GM18517 (cell line): ENCODE data around the gene TBC1D25.
A peak's percentile ranks its signal among the peaks of the same experiment; 100 is the strongest.
"Not testable (repeated sequence)": the region's sequence is repeated elsewhere in the genome, so short reads cannot be mapped to it uniquely, and the experiment has no call there.

ENCODE experiments used
- ATAC-seq: cut with Tn5 transposase; IDR thresholded peaks from one replicate; pipeline ENCODE4 v1.9.1; 2021; ENCODE audit warnings: mild to moderate bottlenecking, moderate library complexity; ENCODE audit not compliant: unreplicated experiment

Gene TBC1D25

DNA sequence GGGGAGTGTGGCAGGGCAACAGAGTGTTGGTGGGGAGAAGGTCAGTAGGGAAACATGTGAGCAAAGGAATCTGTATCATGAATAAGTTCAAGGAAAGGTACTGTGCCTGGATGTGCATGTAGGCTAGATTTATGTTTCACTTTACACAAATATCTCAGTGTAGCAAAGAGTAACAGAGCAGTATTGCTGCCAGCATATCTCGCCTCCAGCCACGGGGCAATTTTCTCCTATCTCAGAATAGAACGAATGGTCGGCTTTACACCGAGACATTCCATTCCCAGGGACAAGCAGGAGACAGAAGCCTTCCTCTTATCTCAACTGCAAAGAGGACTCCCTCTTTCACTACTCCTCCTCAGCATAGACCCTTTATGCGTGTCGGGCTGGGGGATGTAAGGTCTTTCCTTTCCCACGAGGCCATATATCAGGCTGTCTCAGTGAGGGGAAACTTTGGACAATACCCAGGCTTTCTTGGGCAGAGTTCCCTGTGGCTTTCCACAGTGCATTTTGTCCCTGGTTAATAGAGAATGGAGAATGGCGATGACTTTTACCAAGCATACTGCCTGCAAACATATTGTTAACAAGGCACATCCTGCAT lies 16.3 kb downstream of the TBC1D25 start:
- not testable (repeated sequence) for ATAC-seq

DNA sequence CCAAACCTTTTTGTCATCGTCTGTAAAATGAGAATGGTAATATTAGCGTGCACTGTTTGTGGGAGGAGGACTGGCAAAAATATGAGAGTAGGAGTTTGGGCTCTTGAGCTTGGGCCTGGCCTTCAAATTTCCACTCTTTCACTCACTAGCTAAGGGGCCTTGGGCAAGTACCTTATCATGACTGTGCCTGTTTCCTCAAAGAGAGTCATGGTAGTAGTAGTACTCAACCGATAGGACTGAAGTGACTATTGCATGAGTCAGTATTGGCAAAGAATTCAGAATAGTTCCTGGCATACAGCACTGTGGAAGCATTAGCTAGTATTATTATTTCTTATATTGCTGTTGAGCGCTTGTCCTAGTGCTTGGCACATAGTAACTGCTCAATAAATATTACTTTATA lies 18.8 kb downstream of the TBC1D25 start:
- no peak for ATAC-seq

DNA sequence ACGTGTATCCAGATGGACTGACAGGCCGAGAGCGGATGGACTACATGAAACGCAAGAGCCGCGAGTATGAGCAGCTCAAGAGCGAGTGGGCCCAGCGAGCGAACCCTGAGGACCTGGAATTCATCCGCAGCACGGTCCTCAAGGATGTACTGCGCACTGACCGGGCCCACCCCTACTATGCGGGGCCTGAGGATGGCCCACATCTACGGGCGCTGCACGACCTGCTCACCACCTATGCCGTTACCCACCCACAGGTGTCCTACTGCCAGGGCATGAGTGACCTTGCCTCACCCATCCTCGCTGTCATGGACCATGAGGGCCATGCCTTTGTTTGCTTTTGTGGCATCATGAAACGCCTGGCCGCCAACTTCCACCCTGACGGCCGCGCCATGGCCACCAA lies 20.1 kb downstream of the TBC1D25 start:
- ATAC-seq = no peak

DNA sequence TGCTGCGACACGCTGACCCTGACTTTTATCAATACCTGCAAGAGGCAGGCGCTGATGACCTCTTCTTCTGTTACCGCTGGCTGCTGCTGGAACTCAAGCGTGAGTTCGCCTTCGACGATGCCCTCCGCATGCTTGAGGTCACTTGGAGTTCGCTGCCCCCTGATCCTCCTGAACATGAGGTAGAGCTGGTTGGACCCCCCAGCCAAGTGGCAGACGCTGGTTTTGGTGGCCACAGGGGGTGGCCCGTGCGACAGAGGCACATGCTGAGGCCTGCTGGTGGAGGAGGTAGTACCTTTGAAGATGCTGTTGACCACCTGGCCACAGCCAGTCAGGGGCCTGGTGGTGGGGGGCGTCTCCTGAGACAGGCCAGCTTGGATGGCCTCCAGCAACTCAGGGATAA lies 20.5 kb downstream of the TBC1D25 start:
- ATAC-seq = no peak

DNA sequence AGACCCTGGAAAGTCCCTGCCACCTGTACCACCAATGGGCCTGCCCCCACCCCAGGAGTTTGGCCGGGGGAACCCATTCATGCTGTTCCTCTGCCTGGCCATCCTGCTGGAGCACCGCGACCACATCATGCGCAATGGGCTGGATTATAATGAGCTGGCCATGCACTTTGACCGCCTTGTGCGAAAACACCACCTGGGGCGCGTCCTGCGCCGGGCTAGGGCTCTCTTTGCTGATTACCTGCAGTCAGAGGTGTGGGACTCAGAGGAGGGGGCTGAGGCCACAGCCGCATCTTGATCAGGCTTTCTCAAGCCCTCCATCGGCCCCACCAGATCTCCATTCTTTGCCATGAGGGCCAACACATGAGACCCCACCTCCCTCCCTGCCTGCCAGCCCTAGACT lies 21.2 kb downstream of the TBC1D25 start:
- no peak for ATAC-seq

DNA sequence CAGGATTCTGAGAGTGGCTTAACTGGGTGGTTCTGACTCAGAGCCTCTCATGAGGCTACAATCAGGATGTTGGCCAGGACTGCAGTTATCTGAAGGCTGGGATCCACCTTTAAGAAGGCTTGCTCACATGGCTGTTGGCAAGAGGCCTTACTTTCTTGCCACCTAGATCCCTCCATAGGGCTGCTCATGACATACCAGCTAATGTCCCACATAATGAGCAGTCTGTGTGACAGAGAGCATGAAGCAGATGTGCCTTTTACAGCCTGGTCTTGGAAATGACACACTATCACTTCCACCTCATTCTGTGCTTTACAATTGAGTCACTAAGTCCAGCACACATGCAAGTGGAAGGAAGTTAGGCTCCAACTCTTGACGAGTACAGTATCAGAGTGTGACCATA lies 30.4 kb downstream of the TBC1D25 start:
- peak; percentile 43 for ATAC-seq

DNA sequence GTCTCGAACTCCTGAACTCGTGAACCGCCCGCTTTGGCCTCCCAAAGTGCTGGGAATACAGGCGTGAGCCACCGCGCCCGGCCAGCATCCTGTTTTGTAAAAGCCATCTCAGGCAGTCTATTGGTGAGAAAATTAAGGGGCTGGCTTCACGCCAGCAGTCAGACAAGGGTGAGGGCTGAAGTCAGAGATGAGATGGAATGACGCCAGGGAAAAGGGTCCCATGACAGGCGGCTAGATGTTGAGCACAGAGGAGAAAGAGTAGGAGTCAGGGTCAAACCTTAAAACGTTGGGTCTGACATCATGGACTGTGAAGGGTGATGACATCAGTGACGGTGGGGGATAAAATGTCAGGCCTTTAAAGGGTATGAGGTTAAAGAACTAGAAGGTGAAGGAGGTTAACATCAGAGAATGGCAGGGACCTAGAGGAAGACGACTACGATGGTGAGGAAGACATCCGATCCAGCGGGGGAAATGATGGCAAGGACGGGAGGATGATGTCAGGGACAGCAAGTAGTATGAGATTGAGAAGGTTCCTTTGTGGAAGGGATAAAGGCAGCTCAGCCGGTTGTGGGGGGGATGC lies 34.3 kb downstream of the TBC1D25 start:
- no peak for ATAC-seq

DNA sequence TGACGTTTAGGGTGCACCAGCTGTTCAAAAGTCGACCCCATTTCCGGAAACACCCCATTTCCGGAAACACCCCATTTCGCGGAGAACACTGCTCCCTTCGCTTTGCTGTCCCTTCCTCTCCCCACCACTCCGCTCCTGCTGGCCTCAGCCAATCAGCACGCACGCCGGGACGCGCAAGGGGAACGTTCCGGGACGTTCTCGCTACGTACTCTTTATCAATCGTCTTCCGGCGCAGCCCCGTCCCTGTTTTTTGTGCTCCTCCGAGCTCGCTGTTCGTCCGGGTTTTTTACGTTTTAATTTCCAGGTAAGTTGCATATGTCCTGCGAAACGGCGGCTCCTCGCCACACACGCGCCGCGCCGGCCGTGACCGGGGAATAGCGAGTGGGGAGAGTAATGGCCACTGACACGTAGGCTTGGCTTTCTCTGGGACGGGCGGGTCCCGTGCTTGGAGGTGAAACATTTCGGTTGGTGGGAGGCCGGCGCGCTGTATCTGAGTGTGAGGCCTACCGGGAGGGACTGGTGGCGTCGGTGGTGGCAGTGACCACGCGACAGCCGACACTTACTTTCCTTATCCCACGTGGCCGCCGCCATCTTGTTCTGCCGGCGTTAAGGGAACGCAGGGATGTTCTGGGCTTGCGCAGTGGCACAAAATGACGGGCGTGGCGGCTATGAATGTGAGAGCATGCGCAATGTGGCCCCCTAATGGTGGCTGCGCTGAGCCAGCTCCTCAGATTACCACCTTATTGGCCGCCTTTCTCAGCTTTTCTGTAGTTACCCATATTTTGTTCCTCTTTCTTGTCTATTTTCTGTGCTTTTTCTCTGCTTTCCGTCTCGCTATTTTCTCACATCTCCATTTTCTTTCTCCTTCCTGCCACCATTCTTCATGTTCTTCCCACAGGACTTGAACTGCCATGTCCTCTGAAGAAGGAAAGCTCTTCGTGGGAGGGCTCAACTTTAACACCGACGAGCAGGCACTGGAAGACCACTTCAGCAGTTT lies 35.1 kb downstream of the TBC1D25 start, which contains the start of gene RBM3:
TSS of gene RBM3 (plus strand) at position 215 of the 997 bp plus-strand sequence. CDS start at position 912, 697 bp downstream.
- ATAC-seq = peak; percentile 64

DNA sequence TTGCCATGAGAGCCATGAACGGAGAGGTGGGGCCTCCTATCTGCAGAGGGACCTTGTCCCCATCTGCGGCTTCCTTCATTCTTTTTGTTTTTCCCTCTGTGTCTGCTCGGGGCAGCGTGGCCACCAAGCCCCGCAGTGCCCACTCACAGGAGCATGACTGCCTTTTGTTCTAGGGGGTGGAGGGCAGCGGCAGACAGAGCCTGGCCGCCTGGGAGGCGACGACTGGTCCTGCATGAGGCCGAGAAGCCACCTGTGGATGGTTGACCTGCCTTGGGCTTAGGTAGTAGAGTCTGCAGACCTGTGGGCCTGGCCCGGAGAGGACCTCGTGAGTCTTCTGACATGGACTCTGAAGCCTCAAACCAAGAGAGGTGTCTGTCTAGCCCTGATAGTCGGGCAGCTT lies 36.1 kb downstream of the TBC1D25 start:
- ATAC-seq = no peak

DNA sequence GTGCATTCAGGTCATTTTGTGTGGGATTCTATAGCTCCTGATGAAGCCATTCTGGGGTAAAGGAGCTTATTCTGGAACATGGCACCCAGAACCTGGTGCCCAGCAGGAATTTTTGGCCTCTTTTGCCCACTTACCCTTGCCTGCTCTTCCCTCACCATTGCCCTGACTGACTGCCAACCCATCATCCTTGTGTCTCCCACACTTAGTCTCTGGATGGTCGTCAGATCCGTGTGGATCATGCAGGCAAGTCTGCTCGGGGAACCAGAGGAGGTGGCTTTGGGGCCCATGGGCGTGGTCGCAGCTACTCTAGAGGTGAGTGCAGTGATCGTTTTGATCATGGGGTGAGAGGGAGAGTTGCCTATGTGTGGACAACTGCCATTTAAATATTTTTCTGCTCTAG lies 36.6 kb downstream of the TBC1D25 start:
- no peak for ATAC-seq

DNA sequence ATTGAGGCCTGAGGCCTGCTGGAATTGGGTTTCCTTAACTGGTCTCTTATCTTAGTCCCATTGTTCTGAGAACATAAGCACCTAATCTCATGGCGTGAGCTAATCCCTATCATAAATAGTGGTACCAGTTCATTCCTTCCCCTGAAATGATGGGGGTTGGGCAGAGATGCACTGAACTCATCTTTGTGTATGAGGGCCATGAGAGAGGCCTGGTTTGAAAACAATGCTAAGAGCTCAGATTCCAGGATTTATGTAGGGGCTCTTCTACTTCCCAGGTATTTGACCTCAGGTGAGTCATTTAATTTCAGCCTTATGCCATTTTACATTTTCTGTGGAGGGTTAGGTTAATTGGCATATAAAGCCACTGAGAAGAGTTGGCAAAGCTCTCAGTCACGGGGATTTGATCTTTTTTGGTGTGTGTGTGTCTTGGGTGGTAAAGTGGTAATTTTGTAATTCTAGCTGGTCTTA lies 39.2 kb downstream of the TBC1D25 start:
- ATAC-seq = no peak

DNA sequence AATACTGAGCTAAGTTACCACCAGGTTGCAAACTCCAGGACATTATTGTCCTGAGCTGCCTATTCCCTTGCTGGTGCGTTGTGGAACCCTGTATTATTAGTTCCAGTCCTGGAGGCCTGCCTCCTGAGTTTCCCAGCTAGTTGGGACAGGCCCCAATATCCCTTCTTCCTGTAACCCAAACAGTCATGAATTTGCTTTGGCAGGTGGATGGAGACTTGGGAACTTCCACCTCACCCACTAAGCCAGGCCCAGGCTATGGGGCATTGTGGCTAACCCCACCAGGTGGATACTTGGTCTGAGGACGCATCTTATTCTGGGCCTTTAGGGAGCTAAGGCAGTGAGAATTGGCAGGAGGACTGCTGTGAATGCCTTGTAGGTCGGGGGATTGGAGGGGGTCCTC lies 39.7 kb downstream of the TBC1D25 start:
- no peak for ATAC-seq

DNA sequence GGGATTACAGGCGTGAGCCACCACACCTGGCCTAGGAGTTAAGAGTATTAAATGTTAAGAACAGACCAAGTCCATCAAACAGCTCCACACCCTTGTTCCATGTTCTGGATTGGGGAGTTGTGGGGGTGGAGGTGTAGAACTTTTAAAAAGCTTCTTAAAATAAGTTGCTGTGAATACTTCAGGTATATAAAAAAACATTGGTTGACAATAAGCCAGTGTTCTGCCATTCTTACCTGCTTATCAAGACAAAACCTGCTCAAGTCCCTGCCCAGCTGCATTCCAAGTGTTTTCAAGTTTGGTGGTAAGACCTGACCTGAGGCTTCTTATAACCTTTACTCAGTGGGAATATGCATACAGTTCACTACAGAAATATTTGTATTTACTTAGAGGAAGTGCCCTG lies 41.1 kb downstream of the TBC1D25 start:
- ATAC-seq = no peak

DNA sequence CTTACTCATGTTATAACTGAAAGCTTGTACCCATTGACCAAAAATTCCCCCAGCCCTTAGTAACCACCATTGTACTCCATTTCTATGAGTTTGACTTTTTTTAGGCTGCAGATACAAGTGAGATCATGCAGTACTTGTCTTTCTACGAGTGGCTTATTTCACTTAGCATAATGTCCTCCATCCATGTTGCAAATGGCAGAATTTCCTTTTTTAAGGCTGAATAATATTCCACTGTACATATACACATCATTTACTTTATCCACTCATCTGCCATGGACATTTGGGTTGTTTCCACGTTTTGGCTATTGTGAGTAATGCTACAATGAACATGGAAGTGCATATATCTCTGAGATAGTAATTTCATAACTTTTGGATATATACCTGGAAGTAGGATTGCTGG lies 45.2 kb downstream of the TBC1D25 start:
- no peak for ATAC-seq

DNA sequence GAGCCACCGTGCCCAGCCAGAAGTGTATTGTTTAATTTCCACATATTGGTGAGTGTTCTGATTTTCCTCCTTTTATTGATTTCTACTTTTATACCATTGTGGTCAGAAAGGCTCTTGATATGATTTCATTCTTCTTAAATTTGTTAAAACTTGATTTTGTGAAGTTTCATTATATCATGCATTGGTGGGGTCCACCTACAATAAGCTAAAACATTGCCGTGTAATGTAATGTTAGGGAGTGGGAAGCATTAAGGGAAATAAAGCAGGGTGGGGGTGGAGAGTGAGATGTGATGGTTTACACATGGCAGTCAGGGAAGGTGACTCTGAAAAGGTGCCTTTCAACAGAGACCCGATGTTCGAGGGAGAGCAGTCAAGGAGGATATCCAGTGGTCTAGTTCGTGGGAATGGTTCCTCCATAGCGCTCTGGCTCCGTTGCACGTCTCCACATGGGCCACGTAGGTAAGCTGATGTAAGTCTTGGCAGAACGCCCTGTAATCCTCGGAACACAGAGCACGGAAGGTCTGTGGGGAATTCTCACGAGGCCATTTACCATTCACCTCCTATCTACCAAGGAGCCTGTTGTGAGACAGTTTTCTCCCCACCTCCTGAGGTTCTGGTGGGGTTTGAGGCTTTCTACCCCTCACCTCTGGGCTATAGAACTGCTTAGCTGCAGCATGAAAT lies 50.1 kb downstream of the TBC1D25 start:
- ATAC-seq = no peak

DNA sequence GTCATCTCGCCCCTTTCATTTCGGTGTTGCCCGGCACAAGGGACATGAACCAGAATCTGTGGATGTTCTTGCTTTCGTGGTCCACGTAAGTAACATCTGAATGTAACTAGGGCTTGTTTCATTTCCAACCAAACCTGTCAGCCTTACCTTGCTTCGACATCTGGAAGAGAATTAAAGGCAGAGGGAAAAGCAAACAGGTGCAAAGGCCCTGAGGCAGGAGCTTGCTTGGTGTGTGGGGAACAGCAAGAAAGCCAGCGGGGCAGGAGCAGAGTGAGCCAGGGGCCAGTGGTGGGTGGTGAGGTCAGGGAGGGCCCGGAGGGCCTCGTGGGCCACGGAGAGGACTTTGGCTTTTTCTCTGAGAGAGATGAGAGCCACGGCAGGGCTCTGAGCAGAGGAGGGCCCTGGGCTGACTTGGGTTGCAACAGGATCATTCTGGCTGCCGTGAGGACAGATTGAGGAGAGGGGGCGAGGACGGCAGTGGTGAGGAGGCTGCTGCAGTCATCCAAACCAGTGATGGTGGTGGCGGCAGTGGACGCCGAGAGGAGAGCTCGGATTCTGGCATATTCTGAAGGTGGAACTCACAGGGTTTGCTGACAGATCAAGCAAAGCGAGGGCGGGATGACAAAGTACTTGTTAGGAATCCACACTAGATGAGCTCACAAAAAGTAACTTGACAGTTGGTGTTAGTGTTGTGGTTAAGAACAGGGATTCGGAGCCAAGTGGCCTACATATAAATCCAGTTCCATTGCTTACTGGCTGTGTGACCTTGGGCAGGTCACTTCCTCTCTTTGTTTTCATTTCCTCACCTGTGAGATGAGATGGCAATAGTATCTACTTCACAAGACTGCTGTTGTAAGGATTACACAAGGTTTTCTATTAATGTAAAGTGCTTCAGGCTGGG lies 50.9 kb downstream of the TBC1D25 start:
- no peak for ATAC-seq

DNA sequence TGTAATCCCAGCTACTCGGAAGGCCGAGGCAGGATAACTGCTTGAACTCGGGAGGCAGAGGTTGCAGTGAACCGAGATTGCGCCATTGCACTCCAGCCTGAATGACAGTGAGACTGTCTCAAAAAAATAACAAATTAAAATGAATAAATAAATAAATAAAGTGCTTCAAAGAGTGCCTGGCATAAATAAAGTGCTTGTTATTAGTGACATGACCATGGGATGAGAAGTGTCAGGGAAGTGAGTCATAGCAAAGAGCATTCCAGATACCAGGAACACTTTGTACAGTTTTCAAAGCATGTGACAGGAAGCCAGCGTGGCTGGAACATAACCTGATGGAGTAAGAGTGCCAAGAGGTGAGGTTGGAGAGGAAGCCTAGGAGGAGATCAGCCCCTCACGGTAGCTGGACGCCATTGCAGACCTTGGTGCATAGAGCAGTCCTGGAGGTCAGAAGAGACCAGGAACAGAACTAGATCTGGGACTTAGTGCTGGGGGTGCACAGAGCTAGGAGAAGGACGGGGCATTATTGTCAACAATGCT lies 51.8 kb downstream of the TBC1D25 start:
- no peak for ATAC-seq

DNA sequence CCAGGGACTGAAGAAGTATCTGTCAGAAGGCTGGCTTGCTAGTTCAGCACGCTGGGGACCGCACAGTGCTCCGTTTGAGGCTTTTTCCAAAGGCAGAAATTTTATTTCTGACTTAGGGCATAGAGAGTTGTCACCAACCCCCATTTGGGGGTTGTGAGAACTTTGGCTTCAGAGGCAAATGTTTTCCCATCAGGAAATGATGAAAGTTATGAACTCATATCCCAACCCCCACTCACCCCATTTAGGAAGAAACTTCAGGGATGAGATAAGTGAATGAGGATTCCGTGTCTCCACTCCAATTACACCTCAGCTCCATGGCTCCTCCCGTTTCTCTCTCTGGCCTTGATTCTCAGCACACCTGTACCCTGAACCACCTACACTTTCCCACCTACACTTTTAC lies 53.5 kb downstream of the TBC1D25 start:
- ATAC-seq = no peak

DNA sequence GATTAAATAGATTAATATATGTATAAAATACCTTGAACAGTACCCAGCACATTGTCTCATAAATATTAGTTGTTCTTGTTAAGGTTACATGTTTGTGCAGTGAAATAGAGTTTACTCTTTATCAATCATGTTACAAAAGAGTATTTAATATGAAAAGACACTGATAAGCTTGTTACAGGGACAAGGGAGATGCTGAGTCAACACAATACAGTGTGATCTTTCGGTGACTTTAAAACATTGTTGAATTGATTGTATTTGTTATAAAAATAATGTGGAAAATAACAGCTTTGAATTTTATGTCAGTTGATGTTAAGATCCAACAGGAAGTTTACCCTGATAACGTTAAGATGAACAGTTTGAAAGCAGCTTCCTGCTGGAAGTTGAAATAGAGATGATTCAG lies 56.4 kb downstream of the TBC1D25 start:
- no peak for ATAC-seq
